GM23338 (cell line): ENCODE measurements around the gene OARD1. TPM values are rescaled to one million over a fixed set of nuclear protein-coding genes. Genes with fewer than 3 reads are reported as not detected.
A peak's percentile ranks its signal among the peaks of the same experiment; 100 is the strongest.

Source experiments
- ATAC-seq: fragments of 200-7000 bp; cut with Tn5 transposase; 3 replicates; pipeline ENCODE4 v1.9.1; 2020
- DNase-seq: peaks from one replicate; pipeline ENCODE4 v3.0.0-alpha.2; 2015; ENCODE audit warnings: low spot score
- H2AFZ ChIP-seq: fragments of 200-600 bp; sonication (generic); 2 replicates; pipeline ENCODE4 v1.8.0; 2016; ENCODE audit warnings: antibody characterized with exemption, mild to moderate bottlenecking, moderate library complexity
- H3F3A ChIP-seq: fragments of 200-600 bp; sonication (generic); replicated peaks from 2 replicates; pipeline ENCODE4 v1.8.0; 2017; ENCODE audit warnings: antibody characterized with exemption, mixed run types, low read depth
- H3K27ac ChIP-seq: fragments of 200-600 bp; sonication (generic); 2 replicates; pipeline ENCODE4 v1.6.1; 2016; ENCODE audit warnings: low read depth
- H3K27me3 ChIP-seq: fragments of 200-600 bp; sonication (generic); 2 replicates; pipeline ENCODE4 v1.8.0; 2016; ENCODE audit warnings: mild to moderate bottlenecking, mixed run types, moderate library complexity; ENCODE audit not compliant: insufficient read depth
- H3K36me3 ChIP-seq: fragments of 200-600 bp; sonication (generic); 2 replicates; pipeline ENCODE4 v1.8.0; 2016; ENCODE audit warnings: mild to moderate bottlenecking; ENCODE audit not compliant: insufficient read depth
- H3K4me1 ChIP-seq: fragments of 200-600 bp; sonication (generic); 2 replicates; pipeline ENCODE4 v1.8.0; 2016; ENCODE audit warnings: mild to moderate bottlenecking, moderate library complexity; ENCODE audit not compliant: insufficient read depth
- H3K4me2 ChIP-seq: fragments of 200-600 bp; sonication (generic); 2 replicates; pipeline ENCODE4 v1.7.1; 2017; ENCODE audit warnings: mixed run types
- H3K4me3 ChIP-seq: fragments of 200-600 bp; sonication (generic); 2 replicates; pipeline ENCODE4 v1.6.1; 2016; ENCODE audit warnings: mixed run types
- H3K79me2 ChIP-seq: fragments of 200-600 bp; sonication (generic); replicated peaks from 2 replicates; pipeline ENCODE4 v1.8.0; 2017; ENCODE audit warnings: mild to moderate bottlenecking; ENCODE audit not compliant: insufficient read depth
- H3K9me2 ChIP-seq: fragments of 200-600 bp; sonication (generic); 2 replicates; pipeline ENCODE4 v1.8.0; 2017; ENCODE audit not compliant: insufficient read depth
- H4K20me1 ChIP-seq: fragments of 200-600 bp; sonication (generic); replicated peaks from 2 replicates; pipeline ENCODE4 v1.8.0; 2017; ENCODE audit warnings: mild to moderate bottlenecking; ENCODE audit not compliant: insufficient read depth
- H3K27ac Mint-ChIP-seq: 2 replicates; pipeline ENCODE4 v1.8.0; 2020; ENCODE audit warnings: inconsistent platforms, mild to moderate bottlenecking, moderate library complexity, mixed read lengths
- H3K27me3 Mint-ChIP-seq: 3 replicates; pipeline ENCODE4 v1.8.0; 2022; ENCODE audit warnings: low read depth, mild to moderate bottlenecking, moderate library complexity, mixed read lengths, inconsistent platforms; ENCODE audit not compliant: insufficient read depth, poor library complexity
- H3K36me3 Mint-ChIP-seq: 3 replicates; pipeline ENCODE4 v1.8.0; 2021; ENCODE audit warnings: low read depth, mild to moderate bottlenecking, inconsistent platforms, moderate library complexity, mixed read lengths
- H3K4me1 Mint-ChIP-seq: 3 replicates; pipeline ENCODE4 v1.8.0; 2020; ENCODE audit warnings: mild to moderate bottlenecking, inconsistent platforms, mixed read lengths
- H3K4me3 Mint-ChIP-seq: 3 replicates; pipeline ENCODE4 v1.8.0; 2021; ENCODE audit warnings: moderate library complexity, mild to moderate bottlenecking, inconsistent platforms, mixed read lengths
- H3K9me3 Mint-ChIP-seq: 3 replicates; pipeline ENCODE4 v1.8.0; 2020; ENCODE audit warnings: moderate library complexity, mild to moderate bottlenecking, inconsistent platforms, mixed read lengths
- CREB1 ChIP-seq: fragments of 250-450 bp; sonication (Bioruptor Pico); IDR thresholded peaks from 2 replicates; pipeline ENCODE4 v1.5.0; 2020; ENCODE audit warnings: low read depth, mild to moderate bottlenecking, moderate library complexity
- CTCF ChIP-seq, 2 experiments: fragments of 200-600 bp in 1 of 2; sonication (generic) in 1 of 2; conservative IDR thresholded peaks; 2 replicates each; pipeline versions ENCODE4 v1.5.1 to v1.6.1; 2016 to 2017; ENCODE audit warnings: antibody characterized with exemption in 2 of 2, low read depth in 2 of 2, mild to moderate bottlenecking in 2 of 2, moderate library complexity in 1 of 2
- EZH2 ChIP-seq: fragments of 200-600 bp; sonication (generic); IDR thresholded peaks from one replicate; pipeline ENCODE4 v1.8.0; 2017; ENCODE audit warnings: antibody characterized with exemption, mild to moderate bottlenecking, low read depth; ENCODE audit not compliant: unreplicated experiment
- JUNB ChIP-seq: IDR thresholded peaks from one replicate; pipeline ENCODE4 v1.6.1; 2016; ENCODE audit warnings: antibody characterized with exemption; ENCODE audit not compliant: unreplicated experiment
- POLR2AphosphoS5 ChIP-seq: IDR thresholded peaks from 2 replicates; pipeline ENCODE4 v1.6.1; 2016; ENCODE audit warnings: antibody characterized with exemption, low read depth
- STAT1 ChIP-seq: IDR thresholded peaks from one replicate; pipeline ENCODE4 v1.6.1; 2016; ENCODE audit warnings: antibody characterized with exemption; ENCODE audit not compliant: unreplicated experiment
- ZNF114 ChIP-seq: fragments of 250-450 bp; sonication (Bioruptor Pico); IDR thresholded peaks from 2 replicates; pipeline ENCODE4 v1.5.0; 2020; ENCODE audit warnings: mild to moderate bottlenecking, moderate library complexity
- ZNF331 ChIP-seq: fragments of 250-450 bp; sonication (Bioruptor Pico); IDR thresholded peaks from 2 replicates; pipeline ENCODE4 v1.5.0; 2020; ENCODE audit warnings: low read depth, mild to moderate bottlenecking, moderate library complexity
- polyA plus RNA-seq: library from polyadenylated mRNA; unstranded; fragments of >200 nt; fragmentation: Nextera tagmentation; extraction: Ambion mirVana; gene quantifications from 2 replicates; pipeline ENCODE4 v1.2.1, GENCODE V29; 2016
- total RNA-seq: library from RNA; depleted of rRNA; stranded (reverse); fragments of >200 nt; shearing (Covaris generic); gene quantifications from 2 replicates; pipeline ENCODE4 v1.2.3, GENCODE V29; 2014
- TF ChIP-seq, protein P1 (sequence below): IDR thresholded peaks from 2 replicates; pipeline ENCODE4 v1.6.1; 2016; ENCODE audit warnings: antibody characterized with exemption
- TF ChIP-seq, protein P2 (sequence below): IDR thresholded peaks from one replicate; pipeline ENCODE4 v1.6.1; 2018; ENCODE audit warnings: antibody characterized with exemption; ENCODE audit not compliant: unreplicated experiment

The OARD1 gene
- total and polyA plus RNA-seq, 2 experiments from 2014 or later = 25.9 to 60.8 TPM

DNA sequence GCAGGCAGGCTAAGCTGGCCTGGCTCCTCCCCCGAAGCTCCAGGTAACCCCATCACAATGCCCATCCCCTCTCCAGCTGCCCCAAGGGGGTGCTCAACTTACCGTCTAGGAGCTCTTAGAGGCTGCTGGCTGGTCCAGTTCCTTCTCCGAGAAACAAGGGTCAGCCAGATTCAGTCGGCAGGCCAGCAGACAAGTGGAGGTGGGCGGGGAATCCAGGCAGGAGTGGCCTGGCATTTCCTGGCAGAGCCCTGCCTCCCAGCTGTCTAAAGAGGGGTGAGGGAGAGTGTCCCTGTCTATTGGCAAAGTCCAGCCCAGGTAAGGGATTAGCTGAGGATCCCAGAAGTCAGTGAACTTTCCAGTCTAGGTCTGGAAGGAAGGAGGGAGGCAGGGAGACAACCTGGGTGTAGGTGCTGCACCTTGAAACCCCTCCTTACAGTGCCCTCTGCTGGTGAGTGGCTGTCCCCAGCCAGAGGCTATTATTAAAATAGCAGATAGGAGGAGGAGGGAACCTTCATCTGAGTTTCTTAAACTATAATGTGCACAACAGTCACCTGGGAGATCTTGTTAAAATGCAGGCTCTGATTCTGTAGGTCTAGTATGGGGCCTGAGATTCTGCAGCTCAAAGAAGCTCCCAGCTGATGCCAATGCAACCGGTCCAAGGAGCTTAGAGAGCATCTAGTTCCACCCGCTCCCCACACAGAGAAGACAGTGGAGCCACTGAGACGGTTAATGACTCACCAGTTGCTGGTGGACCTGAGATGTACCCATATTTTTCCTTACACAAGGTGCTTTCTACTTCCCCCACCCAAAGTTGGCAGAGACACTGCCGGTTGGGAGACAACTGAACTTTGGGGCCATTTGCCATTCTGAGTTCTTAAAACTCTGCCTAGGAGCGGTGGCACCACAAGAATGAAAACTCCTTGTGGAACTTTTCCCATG lies 32.8 kb downstream of the OARD1 start, which contains the start of gene UNC5CL:
Gene UNC5CL (minus strand): TSS at position 162 of the 939 bp plus-strand sequence. CDS start 4,147 bp downstream, outside the sequence.
- Histone ChIP-seq H3F3A (no peaks in the 10 kb centered on the region), H3K27ac (no peak within 1 kb of the TSS), H3K27me3 (no peaks in the 10 kb centered on the region), H3K4me2 (peak within 1 kb of the TSS; percentile 60; the same call in 1 of the 2 replicates), H3K4me1 (no peaks in the 10 kb centered on the region; the same call in 1 of the 2 replicates), H4K20me1 (no peaks in the 10 kb centered on the region), H2AFZ (peak within 1 kb of the TSS; percentile 81; the same call in 1 of the 2 replicates), H3K36me3 (no peaks in the 10 kb centered on the region; the same call in 1 of the 2 replicates), H3K9me2 (no peaks in the 10 kb centered on the region), H3K79me2 (no peaks in the 10 kb centered on the region), H3K4me3 (no peak within 1 kb of the TSS)
- H3K36me3 Mint-ChIP-seq = no peaks in the 10 kb centered on the region
- no peak within 1 kb of the TSS for H3K27ac Mint-ChIP-seq
- H3K4me3 Mint-ChIP-seq = no peak within 1 kb of the TSS
- peak; percentile 90 for ATAC-seq
- H3K4me1 Mint-ChIP-seq = peaks cover 13% of the 10 kb centered on the region
- TF ChIP-seq EZH2 (no peak), JUNB (no peak), CTCF (conservative IDR thresholded peaks at IDR 0.05; ENCODE audit: low read depth in 2 of 2) (peak; percentile 86 to 94)
- no peaks in the 10 kb centered on the region for H3K9me3 Mint-ChIP-seq
- DNase-seq = peak; percentile 88
- peaks cover 5% of the 10 kb centered on the region for H3K27me3 Mint-ChIP-seq

DNA sequence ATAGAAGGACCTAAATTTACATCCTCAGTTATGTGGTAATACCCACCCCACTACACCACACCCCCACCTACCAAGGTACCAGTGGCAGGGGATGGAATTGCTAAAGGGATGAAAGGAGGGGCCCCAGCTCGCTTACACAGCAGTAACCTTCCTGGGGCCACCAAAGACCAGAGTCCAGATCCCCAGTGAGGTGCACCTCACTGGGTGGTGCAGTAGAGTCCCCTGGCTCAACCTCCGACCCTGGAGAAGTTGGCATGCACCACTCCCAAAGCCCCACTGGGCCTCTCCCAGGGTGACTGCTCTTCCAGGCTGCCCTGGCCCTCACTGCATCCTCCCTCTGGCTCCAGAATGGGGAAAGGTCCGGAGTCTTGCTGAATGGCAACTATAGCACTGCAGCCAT lies 34.0 kb downstream of the OARD1 start:
- ATAC-seq (no peak), DNase-seq (no peak)
- H3K36me3 ChIP-seq = no peaks in the 10 kb centered on the region; the same call in 1 of the 2 replicates
- no peaks in the 10 kb centered on the region for H3F3A ChIP-seq
- Mint-ChIP-seq H3K4me1 (peaks cover 13% of the 10 kb centered on the region), H3K36me3 (no peaks in the 10 kb centered on the region), H3K27me3 (peaks cover 5% of the 10 kb centered on the region), H3K4me3 (no peak overlapping the region), H3K9me3 (no peaks in the 10 kb centered on the region), H3K27ac (no peak overlapping the region)
- H3K4me2 ChIP-seq = no peak overlapping the region
- H3K27ac ChIP-seq = no peak overlapping the region
- H4K20me1 ChIP-seq = no peaks in the 10 kb centered on the region
- no peaks in the 10 kb centered on the region for H3K79me2 ChIP-seq
- no peaks in the 10 kb centered on the region for H3K9me2 ChIP-seq
- H3K27me3 ChIP-seq = no peaks in the 10 kb centered on the region
- H2AFZ ChIP-seq = no peak overlapping the region
- no peak overlapping the region for H3K4me3 ChIP-seq
- no peaks in the 10 kb centered on the region; the same call in 1 of the 2 replicates for H3K4me1 ChIP-seq
- TF ChIP-seq, protein P1, sequence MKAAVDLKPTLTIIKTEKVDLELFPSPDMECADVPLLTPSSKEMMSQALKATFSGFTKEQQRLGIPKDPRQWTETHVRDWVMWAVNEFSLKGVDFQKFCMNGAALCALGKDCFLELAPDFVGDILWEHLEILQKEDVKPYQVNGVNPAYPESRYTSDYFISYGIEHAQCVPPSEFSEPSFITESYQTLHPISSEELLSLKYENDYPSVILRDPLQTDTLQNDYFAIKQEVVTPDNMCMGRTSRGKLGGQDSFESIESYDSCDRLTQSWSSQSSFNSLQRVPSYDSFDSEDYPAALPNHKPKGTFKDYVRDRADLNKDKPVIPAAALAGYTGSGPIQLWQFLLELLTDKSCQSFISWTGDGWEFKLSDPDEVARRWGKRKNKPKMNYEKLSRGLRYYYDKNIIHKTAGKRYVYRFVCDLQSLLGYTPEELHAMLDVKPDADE = no peak
- TF ChIP-seq POLR2AphosphoS5 = no peak
- no peak for TF ChIP-seq STAT1
- no peak for TF ChIP-seq CREB1 (CRISPR knock-in tag)
- TF ChIP-seq JUNB = no peak
- no peak for TF ChIP-seq CTCF (conservative IDR thresholded peaks at IDR 0.05; ENCODE audit: low read depth in 2 of 2)
- no peak for TF ChIP-seq ZNF114 (CRISPR knock-in tag)
- no peak for TF ChIP-seq ZNF331 (CRISPR knock-in tag)
- TF ChIP-seq, protein P2, sequence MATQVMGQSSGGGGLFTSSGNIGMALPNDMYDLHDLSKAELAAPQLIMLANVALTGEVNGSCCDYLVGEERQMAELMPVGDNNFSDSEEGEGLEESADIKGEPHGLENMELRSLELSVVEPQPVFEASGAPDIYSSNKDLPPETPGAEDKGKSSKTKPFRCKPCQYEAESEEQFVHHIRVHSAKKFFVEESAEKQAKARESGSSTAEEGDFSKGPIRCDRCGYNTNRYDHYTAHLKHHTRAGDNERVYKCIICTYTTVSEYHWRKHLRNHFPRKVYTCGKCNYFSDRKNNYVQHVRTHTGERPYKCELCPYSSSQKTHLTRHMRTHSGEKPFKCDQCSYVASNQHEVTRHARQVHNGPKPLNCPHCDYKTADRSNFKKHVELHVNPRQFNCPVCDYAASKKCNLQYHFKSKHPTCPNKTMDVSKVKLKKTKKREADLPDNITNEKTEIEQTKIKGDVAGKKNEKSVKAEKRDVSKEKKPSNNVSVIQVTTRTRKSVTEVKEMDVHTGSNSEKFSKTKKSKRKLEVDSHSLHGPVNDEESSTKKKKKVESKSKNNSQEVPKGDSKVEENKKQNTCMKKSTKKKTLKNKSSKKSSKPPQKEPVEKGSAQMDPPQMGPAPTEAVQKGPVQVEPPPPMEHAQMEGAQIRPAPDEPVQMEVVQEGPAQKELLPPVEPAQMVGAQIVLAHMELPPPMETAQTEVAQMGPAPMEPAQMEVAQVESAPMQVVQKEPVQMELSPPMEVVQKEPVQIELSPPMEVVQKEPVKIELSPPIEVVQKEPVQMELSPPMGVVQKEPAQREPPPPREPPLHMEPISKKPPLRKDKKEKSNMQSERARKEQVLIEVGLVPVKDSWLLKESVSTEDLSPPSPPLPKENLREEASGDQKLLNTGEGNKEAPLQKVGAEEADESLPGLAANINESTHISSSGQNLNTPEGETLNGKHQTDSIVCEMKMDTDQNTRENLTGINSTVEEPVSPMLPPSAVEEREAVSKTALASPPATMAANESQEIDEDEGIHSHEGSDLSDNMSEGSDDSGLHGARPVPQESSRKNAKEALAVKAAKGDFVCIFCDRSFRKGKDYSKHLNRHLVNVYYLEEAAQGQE = no peak
- TF ChIP-seq EZH2 = no peak
